Measurements from ENCODE around the gene RPGR.

DNA sequence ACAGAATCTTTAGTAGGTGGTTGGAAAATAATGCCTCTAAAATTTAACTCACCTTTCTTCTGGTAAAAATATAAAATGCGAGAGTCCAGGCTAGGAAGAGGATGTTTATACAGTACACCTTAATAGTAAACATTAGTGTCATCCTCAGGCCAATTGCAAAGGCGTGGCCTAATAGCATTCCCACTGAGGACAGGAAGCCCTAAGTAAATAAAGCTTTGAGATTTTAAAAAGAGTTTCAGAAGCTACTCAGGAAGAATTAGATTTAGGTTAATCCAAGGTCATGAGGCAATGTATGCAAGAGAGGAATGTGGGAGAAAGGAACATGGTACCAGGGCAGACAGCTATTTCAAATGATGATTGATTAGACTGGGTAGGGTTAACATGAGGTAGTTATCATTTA lies 49.5 kb downstream of the RPGR start:
- TF ChIP-seq, protein P1, sequence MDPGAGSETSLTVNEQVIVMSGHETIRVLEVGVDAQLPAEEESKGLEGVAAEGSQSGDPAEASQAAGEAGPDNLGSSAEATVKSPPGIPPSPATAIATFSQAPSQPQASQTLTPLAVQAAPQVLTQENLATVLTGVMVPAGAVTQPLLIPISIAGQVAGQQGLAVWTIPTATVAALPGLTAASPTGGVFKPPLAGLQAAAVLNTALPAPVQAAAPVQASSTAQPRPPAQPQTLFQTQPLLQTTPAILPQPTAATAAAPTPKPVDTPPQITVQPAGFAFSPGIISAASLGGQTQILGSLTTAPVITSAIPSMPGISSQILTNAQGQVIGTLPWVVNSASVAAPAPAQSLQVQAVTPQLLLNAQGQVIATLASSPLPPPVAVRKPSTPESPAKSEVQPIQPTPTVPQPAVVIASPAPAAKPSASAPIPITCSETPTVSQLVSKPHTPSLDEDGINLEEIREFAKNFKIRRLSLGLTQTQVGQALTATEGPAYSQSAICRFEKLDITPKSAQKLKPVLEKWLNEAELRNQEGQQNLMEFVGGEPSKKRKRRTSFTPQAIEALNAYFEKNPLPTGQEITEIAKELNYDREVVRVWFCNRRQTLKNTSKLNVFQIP (CRISPR knock-in tag; IDR thresholded peaks at IDR 0.05; ENCODE audit: borderline replicate concordance, low read depth): no peak
- TF ChIP-seq RARB (CRISPR knock-in tag; IDR thresholded peaks at IDR 0.05): no peak
- TF ChIP-seq, protein P2, sequence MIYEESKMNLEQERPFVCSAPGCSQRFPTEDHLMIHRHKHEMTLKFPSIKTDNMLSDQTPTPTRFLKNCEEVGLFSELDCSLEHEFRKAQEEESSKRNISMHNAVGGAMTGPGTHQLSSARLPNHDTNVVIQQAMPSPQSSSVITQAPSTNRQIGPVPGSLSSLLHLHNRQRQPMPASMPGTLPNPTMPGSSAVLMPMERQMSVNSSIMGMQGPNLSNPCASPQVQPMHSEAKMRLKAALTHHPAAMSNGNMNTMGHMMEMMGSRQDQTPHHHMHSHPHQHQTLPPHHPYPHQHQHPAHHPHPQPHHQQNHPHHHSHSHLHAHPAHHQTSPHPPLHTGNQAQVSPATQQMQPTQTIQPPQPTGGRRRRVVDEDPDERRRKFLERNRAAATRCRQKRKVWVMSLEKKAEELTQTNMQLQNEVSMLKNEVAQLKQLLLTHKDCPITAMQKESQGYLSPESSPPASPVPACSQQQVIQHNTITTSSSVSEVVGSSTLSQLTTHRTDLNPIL (CRISPR knock-in tag; IDR thresholded peaks at IDR 0.05; ENCODE audit: low read depth): no peak
- TF ChIP-seq GLIS3 (CRISPR knock-in tag; IDR thresholded peaks at IDR 0.05): no peak
- TF ChIP-seq ZNF70 (CRISPR knock-in tag; IDR thresholded peaks at IDR 0.05): no peak
- TF ChIP-seq ARNTL (CRISPR knock-in tag; IDR thresholded peaks at IDR 0.05; ENCODE audit: borderline replicate concordance, low read depth): no peak
